ENCODE measurements around the gene CTPS2. TPM values are rescaled to one million over a fixed set of nuclear protein-coding genes. Genes with fewer than 3 reads are reported as not detected.

Gene CTPS2
- total and polyA plus RNA-seq, 2 experiments from 2014 or later = 10.4 to 35.5 TPM

GRCh38 chrX:16664626-16665025 lies 47.8 kb downstream of the CTPS2 start (continued):
- no peak for TF ChIP-seq ZNF462 (CRISPR knock-in tag; IDR thresholded peaks at IDR 0.05)

- peaks cover 63% of the 10 kb centered on the region for H3K36me3 Mint-ChIP-seq (ENCODE audit: low read depth)
- Histone ChIP-seq H3F3A (replicated peaks; ENCODE audit: low read depth) (no peaks in the 10 kb centered on the region), H3K9me2 (ENCODE audit: insufficient read depth) (no peaks in the 10 kb centered on the region), H3K79me2 (replicated peaks; ENCODE audit: insufficient read depth) (no peaks in the 10 kb centered on the region), H3K27ac (ENCODE audit: low read depth) (no peak overlapping the region), H3K4me1 (ENCODE audit: insufficient read depth) (peaks cover 5% of the 10 kb centered on the region; the same call in 1 of the 2 replicates), H3K4me3 (no peak overlapping the region), H3K36me3 (ENCODE audit: insufficient read depth) (no peaks in the 10 kb centered on the region), H3K4me2 (no peak overlapping the region), H3K27me3 (ENCODE audit: insufficient read depth) (no peaks in the 10 kb centered on the region), H2AFZ (no peak overlapping the region), H4K20me1 (replicated peaks; ENCODE audit: insufficient read depth) (no peaks in the 10 kb centered on the region)
- peak overlapping the region; percentile 67; the same call in 1 of the 2 replicates for H3K27ac Mint-ChIP-seq
- no peaks in the 10 kb centered on the region for H3K9me3 Mint-ChIP-seq
- no peak overlapping the region for H3K4me3 Mint-ChIP-seq
- ATAC-seq (no peak), DNase-seq (ENCODE audit: low spot score) (no peak)
- TF ChIP-seq EZH2 (IDR thresholded peaks at IDR 0.05; ENCODE audit: low read depth, unreplicated experiment) (no peak), EZH2phosphoT487 (IDR thresholded peaks at IDR 0.05; ENCODE audit: unreplicated experiment) (no peak), CTCF (conservative IDR thresholded peaks at IDR 0.05; ENCODE audit: low read depth in 2 of 2) (peak in 1 of 2 experiments; percentile 11; a peak in 1 of 4 replicates)
- H3K4me1 Mint-ChIP-seq = peaks cover 9% of the 10 kb centered on the region
- no peaks in the 10 kb centered on the region for H3K27me3 Mint-ChIP-seq (ENCODE audit: insufficient read depth, low read depth, poor library complexity)
These were observed 48.4 kb downstream of the CTPS2 start for GRCh38 chrX:16664074-16664473.
